DND-41 (cell line): Measurements from ENCODE around the gene TTC33.
A peak's percentile ranks its signal among the peaks of the same experiment; 100 is the strongest.

ENCODE experiments used
- ATAC-seq: fragments of 200-7000 bp; cut with Tn5 transposase; 3 replicates; pipeline ENCODE4 v1.9.1; 2021; ENCODE audit warnings: low read depth; ENCODE audit not compliant: insufficient read depth
- DNase-seq: peaks from one replicate; pipeline ENCODE4 v3.0.0-alpha.2; 2020
- H2AFZ ChIP-seq: 2 replicates; pipeline ENCODE4 v1.6.0; 2012; ENCODE audit warnings: low read depth, low read length
- H3K27ac ChIP-seq: 2 replicates; pipeline ENCODE4 v1.5.1; 2012; ENCODE audit warnings: low read length, inconsistent platforms
- H3K27me3 ChIP-seq: fragments of 200-600 bp; sonication (generic); 2 replicates; pipeline ENCODE4 v1.6.0; 2012; ENCODE audit warnings: low read length, mild to moderate bottlenecking, inconsistent platforms; ENCODE audit not compliant: insufficient read depth, poor library complexity
- H3K36me3 ChIP-seq: 2 replicates; pipeline ENCODE4 v1.5.1; 2012; ENCODE audit warnings: low read length, inconsistent platforms; ENCODE audit not compliant: insufficient read depth
- H3K4me1 ChIP-seq: 2 replicates; pipeline ENCODE4 v1.5.1; 2012; ENCODE audit warnings: mild to moderate bottlenecking, low read length; ENCODE audit not compliant: insufficient read depth
- H3K4me2 ChIP-seq: 2 replicates; pipeline ENCODE4 v1.6.0; 2012; ENCODE audit warnings: mild to moderate bottlenecking, moderate library complexity, low read length, inconsistent platforms; ENCODE audit not compliant: insufficient read depth
- H3K4me3 ChIP-seq, 2 experiments: fragments of 200-600 bp in 1 of 2; shearing (Covaris generic) in 1 of 2; 2 replicates each; pipeline ENCODE4 v1.5.1; 2012 to 2016; ENCODE audit warnings: inconsistent platforms in 2 of 2, low read length in 2 of 2, mild to moderate bottlenecking in 2 of 2, low read depth in 1 of 2, moderate library complexity in 1 of 2
- H3K79me2 ChIP-seq: 2 replicates; pipeline ENCODE4 v1.6.0; 2012; ENCODE audit warnings: low read length, inconsistent platforms; ENCODE audit not compliant: insufficient read depth
- H3K9ac ChIP-seq: 2 replicates; pipeline ENCODE4 v1.6.0; 2012; ENCODE audit warnings: low read depth, mild to moderate bottlenecking, inconsistent platforms, low read length, moderate library complexity
- H3K9me3 ChIP-seq: 2 replicates; pipeline ENCODE4 v1.5.1; 2012; ENCODE audit warnings: low read length, moderate library complexity, mild to moderate bottlenecking, inconsistent platforms; ENCODE audit not compliant: insufficient read depth, severe bottlenecking
- H4K20me1 ChIP-seq: 2 replicates; pipeline ENCODE4 v1.6.0; 2012; ENCODE audit warnings: low read length; ENCODE audit not compliant: insufficient read depth
- EZH2 ChIP-seq: IDR thresholded peaks from 3 replicates; pipeline ENCODE4 v1.6.1; 2012; ENCODE audit warnings: borderline replicate concordance, low read depth, mild to moderate bottlenecking, moderate library complexity, low read length, inconsistent platforms; ENCODE audit not compliant: severe bottlenecking
- TF ChIP-seq, protein P1 (sequence below): IDR thresholded peaks from 2 replicates; pipeline ENCODE4 v1.5.1; 2012; ENCODE audit warnings: borderline replicate concordance, low read length, moderate library complexity, mild to moderate bottlenecking; ENCODE audit not compliant: poor library complexity, severe bottlenecking; ENCODE audit errors: extremely low read depth

Gene TTC33

DNA sequence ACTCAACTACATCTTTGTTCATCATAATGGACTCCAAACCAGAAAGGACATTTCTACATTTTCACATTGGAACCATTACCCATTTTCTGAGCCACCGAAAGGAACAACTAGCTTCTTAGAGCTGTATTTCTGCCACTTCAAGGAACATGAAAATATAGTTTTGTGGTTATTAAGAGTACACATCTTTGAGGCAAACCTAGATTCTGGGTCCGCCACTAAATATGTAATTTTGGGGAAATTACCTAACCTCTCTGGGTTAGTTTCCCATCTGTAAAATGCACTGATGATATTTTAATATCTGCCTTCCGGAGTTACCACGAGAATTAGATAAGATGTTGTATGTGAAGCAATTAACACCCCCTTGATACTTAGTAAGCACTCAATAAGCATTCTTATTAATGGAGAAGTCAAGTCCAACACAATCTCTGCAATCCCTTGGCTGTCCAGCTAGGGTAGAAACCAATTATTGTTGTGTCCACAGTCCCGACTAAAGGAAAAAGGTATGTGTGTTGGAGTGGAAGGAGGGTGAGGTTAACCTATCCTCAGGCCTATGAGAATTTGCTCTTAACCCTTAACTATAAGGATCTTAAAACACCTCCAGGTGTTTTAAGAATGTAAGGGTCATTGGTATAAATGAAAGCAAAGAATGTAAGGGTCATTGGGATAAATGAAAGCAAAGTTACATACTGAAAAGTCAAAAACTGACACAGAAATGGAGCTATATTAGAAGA, 170.1 kb downstream of the TTC33 start:
- H3K27ac ChIP-seq = no peak overlapping the region

DNA sequence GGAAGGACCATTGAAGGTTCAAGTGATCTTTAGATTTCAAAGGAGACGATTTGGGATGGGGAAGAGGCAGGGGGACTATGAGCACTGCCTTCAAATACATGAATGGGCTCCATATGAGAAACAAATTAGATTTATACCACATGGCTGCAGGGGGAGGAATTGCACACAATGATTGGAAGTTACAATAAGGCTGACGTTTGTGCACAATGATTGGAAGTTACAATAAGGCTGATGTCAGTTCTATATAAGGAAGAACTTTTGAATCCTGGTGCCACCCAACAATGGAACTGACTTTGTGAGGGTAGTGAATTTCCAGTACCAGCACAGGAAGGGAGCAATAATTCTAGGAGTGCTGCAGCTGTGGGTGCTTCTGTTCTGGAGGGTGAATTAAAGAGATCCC, 171.7 kb downstream of the TTC33 start:
- Histone ChIP-seq H3K4me3 (no peak overlapping the region), H3K4me1 (peaks cover 6% of the 10 kb centered on the region), H4K20me1 (no peaks in the 10 kb centered on the region), H3K27ac (no peak overlapping the region), H3K79me2 (no peaks in the 10 kb centered on the region), H3K9ac (no peak overlapping the region), H3K4me2 (no peak overlapping the region), H3K9me3 (no peaks in the 10 kb centered on the region), H2AFZ (no peak overlapping the region), H3K27me3 (no peaks in the 10 kb centered on the region), H3K36me3 (no peaks in the 10 kb centered on the region)
- TF ChIP-seq, protein P1, sequence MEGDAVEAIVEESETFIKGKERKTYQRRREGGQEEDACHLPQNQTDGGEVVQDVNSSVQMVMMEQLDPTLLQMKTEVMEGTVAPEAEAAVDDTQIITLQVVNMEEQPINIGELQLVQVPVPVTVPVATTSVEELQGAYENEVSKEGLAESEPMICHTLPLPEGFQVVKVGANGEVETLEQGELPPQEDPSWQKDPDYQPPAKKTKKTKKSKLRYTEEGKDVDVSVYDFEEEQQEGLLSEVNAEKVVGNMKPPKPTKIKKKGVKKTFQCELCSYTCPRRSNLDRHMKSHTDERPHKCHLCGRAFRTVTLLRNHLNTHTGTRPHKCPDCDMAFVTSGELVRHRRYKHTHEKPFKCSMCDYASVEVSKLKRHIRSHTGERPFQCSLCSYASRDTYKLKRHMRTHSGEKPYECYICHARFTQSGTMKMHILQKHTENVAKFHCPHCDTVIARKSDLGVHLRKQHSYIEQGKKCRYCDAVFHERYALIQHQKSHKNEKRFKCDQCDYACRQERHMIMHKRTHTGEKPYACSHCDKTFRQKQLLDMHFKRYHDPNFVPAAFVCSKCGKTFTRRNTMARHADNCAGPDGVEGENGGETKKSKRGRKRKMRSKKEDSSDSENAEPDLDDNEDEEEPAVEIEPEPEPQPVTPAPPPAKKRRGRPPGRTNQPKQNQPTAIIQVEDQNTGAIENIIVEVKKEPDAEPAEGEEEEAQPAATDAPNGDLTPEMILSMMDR = no peak
- TF ChIP-seq EZH2 = no peak
- no peak for DNase-seq
- ATAC-seq = no peak

More for the DNA sequence above, 170.1 kb downstream of the TTC33 start:
- H3K4me2 ChIP-seq = no peak overlapping the region
- H3K27me3 ChIP-seq = no peaks in the 10 kb centered on the region
- H3K9ac ChIP-seq = no peak overlapping the region
- H3K4me1 ChIP-seq = no peaks in the 10 kb centered on the region
- H2AFZ ChIP-seq = no peak overlapping the region
- ATAC-seq = no peak
- TF ChIP-seq, protein P1 = no peak
- TF ChIP-seq EZH2 = no peak
- H3K79me2 ChIP-seq = no peaks in the 10 kb centered on the region
- H3K4me3 ChIP-seq = no peak overlapping the region
- H4K20me1 ChIP-seq = no peaks in the 10 kb centered on the region
- H3K36me3 ChIP-seq = no peaks in the 10 kb centered on the region
- no peak for DNase-seq
- no peaks in the 10 kb centered on the region for H3K9me3 ChIP-seq

DNA sequence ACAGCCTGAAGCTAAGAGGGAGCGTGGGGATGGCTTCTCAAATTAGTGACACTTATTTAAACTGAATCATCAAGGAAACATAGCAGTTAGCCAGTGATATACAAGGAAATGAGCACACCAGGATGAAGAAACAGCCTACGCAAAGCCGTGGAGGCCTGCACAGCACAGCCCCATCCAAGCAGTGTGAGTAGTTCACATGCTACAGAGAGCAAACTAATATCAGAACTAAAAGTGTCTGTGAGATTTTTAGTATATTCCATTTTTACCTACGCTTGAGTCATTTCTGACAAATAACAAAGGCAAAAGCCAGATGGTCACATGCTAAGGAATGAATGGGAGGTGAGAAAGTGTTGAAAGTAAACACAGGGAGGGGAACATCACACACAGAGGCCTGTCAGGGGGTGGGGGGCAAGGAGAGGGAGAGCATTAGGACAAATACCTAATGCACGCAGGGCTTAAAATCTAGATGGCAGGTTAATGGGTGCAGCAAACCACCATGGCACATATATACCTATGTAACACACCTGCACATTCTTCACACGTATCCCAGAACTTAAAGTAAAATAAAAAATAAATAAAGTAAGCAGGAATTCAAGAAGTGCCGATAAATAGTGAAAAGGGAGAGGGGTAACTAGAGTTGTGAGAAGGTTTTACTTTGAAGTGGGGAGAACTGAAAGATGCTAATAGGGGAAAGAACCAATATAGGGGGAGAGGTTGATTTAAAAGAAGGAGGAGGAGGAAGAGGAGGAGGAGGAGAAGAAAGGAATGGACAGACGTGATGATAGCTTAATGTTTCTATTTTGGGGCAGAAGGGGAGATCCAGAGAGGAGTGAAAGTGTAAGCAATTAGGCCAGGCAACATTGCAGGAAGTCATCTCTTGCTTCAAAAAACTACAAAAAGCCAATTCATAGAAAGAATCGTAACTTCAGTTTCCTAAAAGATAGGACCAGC, 177.0 kb downstream of the TTC33 start:
- no peak overlapping the region for H3K4me2 ChIP-seq
- DNase-seq = no peak
- no peak for TF ChIP-seq EZH2
- TF ChIP-seq, protein P1 = no peak
- no peak overlapping the region for H3K9ac ChIP-seq
- H3K27me3 ChIP-seq = no peaks in the 10 kb centered on the region
- no peaks in the 10 kb centered on the region for H3K9me3 ChIP-seq
- H4K20me1 ChIP-seq = no peaks in the 10 kb centered on the region
- H3K4me3 ChIP-seq = no peak overlapping the region
- peak overlapping the region; percentile 46; the same call in 1 of the 2 replicates for H3K27ac ChIP-seq
- peak; percentile 61 for ATAC-seq
- H3K36me3 ChIP-seq = no peaks in the 10 kb centered on the region
- no peaks in the 10 kb centered on the region for H3K79me2 ChIP-seq
- H3K4me1 ChIP-seq = peaks cover 23% of the 10 kb centered on the region
- H2AFZ ChIP-seq = peak overlapping the region; percentile 34
